GM18867 (cell line): ENCODE results near the gene RNASE11.

ENCODE experiments used
- ATAC-seq: cut with Tn5 transposase; IDR thresholded peaks from one replicate; pipeline ENCODE4 v1.9.1; 2021; ENCODE audit warnings: mild to moderate bottlenecking, moderate library complexity; ENCODE audit not compliant: unreplicated experiment

Gene RNASE11

DNA sequence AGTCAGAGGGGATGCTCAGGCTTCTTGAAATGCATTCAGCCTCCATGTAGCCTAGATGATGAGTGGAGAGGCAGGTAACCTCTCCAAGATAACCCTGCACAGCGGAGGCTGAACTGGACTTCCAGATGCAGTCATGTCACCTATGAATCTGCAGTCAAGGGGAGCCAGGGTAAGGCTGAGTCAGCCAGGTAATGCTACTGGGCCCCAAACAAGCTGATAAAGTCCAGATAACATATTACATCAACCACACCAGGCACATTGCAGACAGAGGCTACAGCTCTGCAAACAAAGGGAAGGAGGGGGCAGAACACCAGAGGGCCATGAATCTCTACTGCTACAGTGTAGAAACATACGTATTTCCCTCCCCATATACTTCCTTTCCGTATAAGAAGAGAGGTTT lies 40.9 kb downstream of the RNASE11 start:
- ATAC-seq: no peak

DNA sequence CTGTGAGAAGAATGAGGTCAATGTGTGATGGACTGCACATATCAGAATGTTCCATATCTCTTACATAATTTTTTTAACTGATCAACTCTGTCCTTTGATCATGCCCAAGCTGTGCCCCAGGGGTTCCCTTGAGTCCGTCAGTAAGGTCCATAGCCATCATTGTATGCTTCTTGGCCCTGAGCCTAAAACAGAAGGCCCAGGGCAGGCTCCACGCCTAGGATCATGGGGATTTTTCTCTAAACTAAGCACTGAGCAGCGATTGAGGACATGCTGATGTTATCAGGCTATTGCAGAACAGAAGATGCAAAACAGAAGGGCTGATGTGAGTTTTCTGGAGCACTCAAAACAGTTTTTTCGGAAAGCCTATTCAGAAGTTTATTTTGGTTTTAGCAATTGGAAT lies 47.9 kb downstream of the RNASE11 start:
- no peak for ATAC-seq
